Right lobe of liver (tissue), 6 donors: ENCODE data around the gene MAP3K13. TPM values are rescaled to one million over a fixed set of nuclear protein-coding genes. Genes with fewer than 3 reads are reported as not detected.

Experiments
- ATAC-seq, 4 donors: fragments of 200-7000 bp; cut with Tn5 transposase; one replicate each; pipeline ENCODE4 v1.9.1; 2020; ENCODE audit warnings: mild to moderate bottlenecking in 4 of 4, moderate library complexity in 4 of 4
- DNase-seq, 3 donors: peaks; one replicate each; pipeline ENCODE4 v3.0.0-alpha.2; 2020
- H3K27ac ChIP-seq, 3 donors: fragments of 200-600 bp; one replicate each; pipeline ENCODE4 v1.8.0; 2022
- H3K27me3 ChIP-seq, 2 donors: fragments of 200-600 bp; one replicate each; pipeline ENCODE4 v1.8.0; 2022
- H3K36me3 ChIP-seq, 4 donors: fragments of 200-600 bp; sonication (generic) in 1 of 4; one replicate each; pipeline versions ENCODE4 v1.5.1 to v1.8.0; 2017 to 2022; ENCODE audit warnings: control low read depth in 1 of 4
- H3K4me1 ChIP-seq, 4 donors: fragments of 200-600 bp; sonication (generic) in 1 of 4; one replicate each; pipeline versions ENCODE4 v1.5.1 to v1.8.0; 2017 to 2022; ENCODE audit warnings: control low read depth in 1 of 4
- H3K4me3 ChIP-seq, 3 donors: fragments of 200-600 bp; one replicate each; pipeline ENCODE4 v1.8.0; 2022
- H3K9me3 ChIP-seq, 4 donors: fragments of 200-600 bp; sonication (generic) in 1 of 4; one replicate each; pipeline versions ENCODE4 v1.5.1 to v1.8.0; 2017 to 2022; ENCODE audit warnings: control low read depth in 1 of 4
- CTCF ChIP-seq, 4 donors: fragments of 200-600 bp in 3 of 4; fragments of 450-650 bp in 1 of 4; IDR thresholded peaks; one replicate each; pipeline versions ENCODE4 v1.5.1 to v1.8.0; 2016 to 2022; ENCODE audit warnings: antibody characterized with exemption in 4 of 4, mild to moderate bottlenecking in 2 of 4
- POLR2A ChIP-seq: fragments of 450-650 bp; IDR thresholded peaks from one replicate; pipeline ENCODE4 v1.6.1; 2017; ENCODE audit warnings: antibody characterized with exemption, mild to moderate bottlenecking
- WGBS: methylation state at CpG from one replicate; pipeline ENCODE4 v1.1.6; 2018; ENCODE audit warnings: low coverage, low lambda C conversion rate; ENCODE audit not compliant: insufficient coverage; ENCODE audit errors: missing lambda C conversion rate; 5-methylcytosine and 5-hydroxymethylcytosine counted together
- intact Hi-C, 2 donors: fragments of 100-400 bp; cut with DNase I; formaldehyde crosslinking; loops; one replicate each; pipeline versions ENCODE4 v1.11.2 to v1.14.1; 2022
- total RNA-seq, 6 experiments: library from RNA; depleted of rRNA in 2 of 6; stranded (reverse); fragments of >200 nt in 2 of 6; fragmentation: NEBNext Ultra II Directional in 3 of 6; extraction: Animal tissue kit (Norgen Biotek cat#: 25700) in 3 of 6; gene quantifications; one replicate each; pipeline versions ENCODE4 v1.1.0 to v1.2.4, GENCODE V29; 2016 to 2023
- donor health status: DM: no; HTN: yes; CAD: no.
- donor health status: DM: no; HTN: no; CAD: no.
- donor health status: DM: no; HTN: no; CAD: no.
- donor health status: DM: no; HTN: yes; CAD: no.
- donor health status: DM: no; HTN: yes; CAD: no.

MAP3K13 gene
- total RNA-seq, 6 experiments from 2014 or later, result 14.1 to 30.9 (median 24.1) TPM

GRCh38 chr3:185317674-185318073 lies 45.3 kb upstream of the MAP3K13 start:
- intact Hi-C loops, result no loop called here
- H3K36me3 ChIP-seq, result no peaks in the 10 kb centered on the region
- 5% methylated on average over 3 of the region's 3 CpGs for WGBS
- TF ChIP-seq POLR2A (no peak), CTCF (IDR thresholded peaks at IDR 0.05) (no peak)
- peak overlapping the region; percentile 79 to 97 (median 90) for H3K27ac ChIP-seq
- peaks cover 0 to 41% (median 12%) of the 10 kb centered on the region in 4 donors for H3K4me1 ChIP-seq
- peak; percentile 62 to 81 (median 66) for ATAC-seq
- H3K9me3 ChIP-seq, result no peaks in the 10 kb centered on the region
- no peaks in the 10 kb centered on the region for H3K27me3 ChIP-seq
- peak overlapping the region in 2 of 3 donors; percentile 4 to 24 for H3K4me3 ChIP-seq
- no peak for DNase-seq

DNA sequence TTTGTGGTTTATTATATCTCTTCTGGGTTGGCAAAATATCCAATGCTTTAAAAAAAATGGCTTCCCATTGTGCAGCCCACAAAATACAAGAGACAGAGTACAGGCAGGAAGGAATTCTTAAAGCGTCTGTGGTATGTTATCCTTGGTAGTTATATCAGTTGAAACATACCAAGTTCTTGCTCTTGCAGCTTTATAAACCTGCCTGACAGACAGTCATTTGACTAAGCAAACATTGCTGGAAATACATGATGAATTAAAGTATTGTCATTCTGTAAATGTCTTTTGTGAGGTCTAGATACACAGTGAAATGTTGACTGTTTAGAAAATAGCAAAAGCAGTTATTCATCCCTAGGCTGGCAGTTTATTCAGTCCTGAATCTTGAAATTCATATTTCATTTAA lies 44.8 kb upstream of the MAP3K13 start:
- TF ChIP-seq POLR2A, result no peak
- TF ChIP-seq CTCF (IDR thresholded peaks at IDR 0.05), result no peak
- 11% methylated on average over 1 of the region's 1 CpG for WGBS
- DNase-seq (no peak), ATAC-seq (peak in 3 of 4 donors; percentile 8 to 35 (median 9))
- intact Hi-C loops, result no loop called here
- Histone ChIP-seq H3K4me3 (no peak overlapping the region), H3K27ac (peak overlapping the region; percentile 79 to 97 (median 90)), H3K36me3 (no peaks in the 10 kb centered on the region), H3K4me1 (peaks cover 0 to 36% (median 12%) of the 10 kb centered on the region in 4 donors), H3K9me3 (no peaks in the 10 kb centered on the region), H3K27me3 (no peaks in the 10 kb centered on the region)

DNA sequence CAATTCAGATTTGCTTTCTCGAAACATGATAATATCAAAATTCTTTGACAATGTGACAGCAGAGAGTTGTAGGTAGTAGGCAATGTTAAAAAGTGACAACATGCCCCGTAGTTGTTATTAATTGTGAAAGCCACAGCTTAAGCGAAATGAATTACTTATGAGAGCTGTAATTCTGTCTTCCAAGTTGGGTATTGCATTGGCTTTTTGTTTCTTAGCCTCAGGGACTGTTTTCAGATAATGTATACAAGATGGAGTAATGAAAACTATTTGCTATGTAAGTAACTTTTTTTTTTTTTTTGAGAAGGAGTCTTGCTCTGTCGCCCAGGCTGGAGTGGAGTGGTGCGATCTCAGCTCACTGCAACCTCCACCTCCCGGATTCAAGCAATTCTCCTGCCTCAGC lies 43.1 kb upstream of the MAP3K13 start:
- no peaks in the 10 kb centered on the region for H3K27me3 ChIP-seq
- TF ChIP-seq CTCF (IDR thresholded peaks at IDR 0.05) (no peak), POLR2A (no peak)
- no peak for ATAC-seq
- 79% methylated on average over 5 of the region's 6 CpGs for whole genome bisulfite sequencing
- DNase-seq, result no peak
- peaks cover 0 to 26% (median 7%) of the 10 kb centered on the region in 4 donors for H3K4me1 ChIP-seq
- H3K36me3 ChIP-seq, result no peaks in the 10 kb centered on the region
- intact Hi-C loops, result no loop called here
- no peak overlapping the region for H3K27ac ChIP-seq
- H3K9me3 ChIP-seq, result no peaks in the 10 kb centered on the region
- no peak overlapping the region for H3K4me3 ChIP-seq

GRCh38 chr3:185320949-185321348 lies 42.0 kb upstream of the MAP3K13 start:
- ATAC-seq (no peak), DNase-seq (no peak)
- no peaks in the 10 kb centered on the region for H3K27me3 ChIP-seq
- intact Hi-C loops, result no loop called here
- TF ChIP-seq CTCF (IDR thresholded peaks at IDR 0.05), result no peak
- H3K36me3 ChIP-seq, result no peaks in the 10 kb centered on the region
- WGBS, result 94% methylated on average over 10 of the region's 10 CpGs
- peaks cover 0 to 26% (median 7%) of the 10 kb centered on the region in 4 donors for H3K4me1 ChIP-seq
- no peak overlapping the region for H3K27ac ChIP-seq
- no peak overlapping the region for H3K4me3 ChIP-seq
- H3K9me3 ChIP-seq, result no peaks in the 10 kb centered on the region
